GDM1 (cell line): ENCODE measurements around the gene LRRFIP2.

Source experiments
- DNase-seq: peaks from one replicate; lab custom pipeline; 2025; lab: John Stamatoyannopoulos, UW

The LRRFIP2 gene

DNA sequence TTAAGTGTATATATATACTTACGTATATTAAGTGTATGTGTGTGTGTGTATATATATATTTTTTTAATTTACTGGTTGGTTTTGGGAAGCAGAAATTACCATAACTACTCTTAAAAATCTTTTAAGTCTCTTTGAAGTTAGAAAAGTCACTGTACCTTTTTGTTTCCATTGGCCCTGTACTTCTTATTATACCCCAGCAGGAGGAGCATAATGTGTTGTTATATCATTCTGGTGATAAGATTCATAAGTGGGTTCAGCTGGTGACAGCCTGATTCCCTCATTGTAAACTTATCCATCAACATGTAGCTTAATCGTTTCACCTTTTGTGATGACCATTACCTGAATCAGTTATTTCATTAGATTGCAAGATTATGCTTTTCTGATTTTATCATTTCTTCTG lies 150.3 kb downstream of the LRRFIP2 start:
- DNase-seq: no peak

DNA sequence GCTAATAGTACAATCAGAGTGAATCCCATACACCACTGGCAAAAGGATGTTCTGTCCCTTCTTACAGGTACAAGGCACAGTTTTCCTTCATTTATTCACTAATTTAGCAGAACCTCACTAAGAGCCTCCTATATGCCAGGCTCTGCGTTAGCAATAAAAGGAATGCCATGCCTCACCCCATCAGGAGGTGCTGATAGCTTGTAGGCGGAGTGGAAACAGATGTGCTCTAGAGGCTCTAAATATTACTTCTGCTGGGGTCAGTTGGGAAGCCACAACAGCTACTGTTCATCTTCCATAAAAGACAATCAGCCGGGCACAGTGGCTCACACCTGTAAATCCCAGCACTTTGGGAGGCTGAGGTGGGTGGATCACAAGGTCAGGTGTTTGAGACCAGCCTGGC lies 156.7 kb downstream of the LRRFIP2 start:
- no peak for DNase-seq

DNA sequence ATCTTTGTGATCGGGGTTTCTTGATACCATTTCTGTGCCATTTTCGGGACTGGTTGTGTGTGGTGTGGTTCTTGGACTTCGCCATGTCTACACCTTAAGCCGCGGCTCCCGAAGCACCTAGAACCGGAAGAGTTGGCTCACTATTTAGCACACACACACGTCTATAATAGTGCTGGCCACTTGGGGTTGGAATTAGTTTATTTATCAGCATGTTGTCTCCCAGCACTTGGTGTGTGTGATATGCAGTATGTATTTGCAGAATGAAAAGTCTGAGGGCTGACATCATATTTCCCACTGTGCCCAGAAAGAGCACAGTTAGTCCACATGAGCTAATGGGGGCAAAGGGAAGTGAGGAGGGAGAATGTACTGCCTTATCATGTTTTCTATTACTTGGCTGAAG lies 157.5 kb downstream of the LRRFIP2 start:
- no peak for DNase-seq

DNA sequence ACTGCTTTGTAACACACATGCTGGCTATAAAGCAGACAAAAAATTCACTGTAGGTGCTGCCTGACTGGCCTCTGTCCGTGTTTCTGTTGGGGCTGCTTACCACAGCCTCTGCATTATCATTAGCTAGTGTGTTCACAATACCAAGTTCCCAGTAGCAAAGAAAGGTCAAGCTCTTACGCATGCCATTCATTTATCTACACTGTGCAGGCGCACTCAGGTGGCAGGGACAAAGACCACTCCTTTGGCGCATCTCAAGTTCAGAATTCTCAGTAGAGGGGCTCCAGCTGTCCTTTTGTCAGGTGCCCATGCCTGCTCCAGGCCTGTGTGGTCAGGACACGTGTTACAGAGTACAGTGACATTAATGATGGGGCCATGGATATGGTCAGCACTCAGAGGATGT lies 158.7 kb downstream of the LRRFIP2 start:
- no peak for DNase-seq

DNA sequence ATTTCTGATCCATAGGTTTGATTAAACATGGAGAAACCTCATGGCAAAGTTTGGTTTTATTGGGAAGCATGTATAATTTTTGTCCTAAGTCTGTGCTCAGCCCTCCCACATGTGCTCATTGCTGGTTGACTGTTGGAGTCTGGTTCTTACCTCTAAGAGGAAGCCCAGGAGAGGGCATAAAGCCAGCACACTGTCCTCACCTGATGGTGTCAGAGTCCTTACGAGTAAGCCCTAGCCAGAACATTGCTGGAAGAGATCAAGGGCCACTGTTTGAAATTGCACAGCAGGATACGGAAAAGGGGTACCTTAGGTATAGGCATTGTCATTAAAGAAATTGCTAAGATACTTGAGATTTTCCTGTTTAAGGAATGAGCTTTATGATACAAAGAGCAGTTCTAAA lies 159.8 kb downstream of the LRRFIP2 start:
- no peak for DNase-seq
